GM12878 (cell line): ENCODE results near the gene DEPDC1B. TPM values are rescaled to one million over a fixed set of nuclear protein-coding genes. Genes with fewer than 3 reads are reported as not detected.
A peak's percentile ranks its signal among the peaks of the same experiment; 100 is the strongest.

Source experiments
- ATAC-seq: fragments of 200-7000 bp; cut with Tn5 transposase; 3 replicates; pipeline ENCODE4 v1.9.1; 2020; ENCODE audit warnings: mild to moderate bottlenecking, moderate library complexity
- BruUV-seq: library from RNA; stranded (reverse); fragments of 400-500 nt; replicated peaks from 2 replicates; lab custom pipeline; 2021; lab: Mats Ljungman, UMichigan
- CTCF ChIA-PET: fragments of 300-600 bp; sonication (Branson Sonifier 250); formaldehyde crosslinking; extraction: SDS; loops from one replicate; lab custom pipeline; 2021; ENCODE audit warnings: inconsistent platforms; lab: Yijun Ruan, JAX
- POLR2A ChIA-PET: fragments of 350-600 bp; formaldehyde crosslinking; extraction: SDS; loops from one replicate; lab custom pipeline; 2021; ENCODE audit warnings: inconsistent platforms; lab: Charles Lee
- RAD21 ChIA-PET: fragments of 300-600 bp; sonication (Branson Sonifier 250); formaldehyde crosslinking; loops from one replicate; lab custom pipeline; 2023; ENCODE audit warnings: antibody characterized with exemption; ENCODE audit not compliant: unreplicated experiment; lab: Charles Lee
- SMC1A ChIA-PET: fragments of 300-600 bp; sonication (Branson Sonifier 250); formaldehyde crosslinking; loops from one replicate; lab custom pipeline; 2023; ENCODE audit not compliant: unreplicated experiment, uncharacterized antibody; lab: Charles Lee
- DNase-seq: peaks from one replicate; pipeline ENCODE4 v3.0.0-alpha.2; 2011; ENCODE audit warnings: low read depth, low spot score
- FAIRE-seq: peaks from 3 replicates; lab custom pipeline; 2011; peaks lifted over from hg19 to GRCh38; lab: Jason Lieb, UNC
- H2AFZ ChIP-seq: 2 replicates; pipeline ENCODE4 v1.6.0; 2011; ENCODE audit warnings: low read depth, low read length, control low read depth; ENCODE audit not compliant: control insufficient read depth
- H3K27ac ChIP-seq: 2 replicates; pipeline ENCODE4 v1.5.1; 2011; ENCODE audit warnings: control low read depth; ENCODE audit not compliant: control insufficient read depth, insufficient read depth
- H3K27me3 ChIP-seq, 2 experiments: replicated peaks in 1 of 2; 2 replicates each; pipeline versions ENCODE4 v1.6.0 to v1.6.1; 2011; ENCODE audit warnings: low read length in 1 of 2; ENCODE audit not compliant: control insufficient read depth in 2 of 2, insufficient read depth in 2 of 2
- H3K36me3 ChIP-seq, 2 experiments: 2 replicates each; pipeline ENCODE4 v1.5.1; 2011; ENCODE audit warnings: low read length in 1 of 2; ENCODE audit not compliant: control insufficient read depth in 2 of 2, insufficient read depth in 2 of 2
- H3K4me1 ChIP-seq: 2 replicates; pipeline ENCODE4 v1.6.1; 2011; ENCODE audit warnings: mild to moderate bottlenecking, low read length, moderate library complexity, mixed read lengths; ENCODE audit not compliant: control insufficient read depth, insufficient read depth
- H3K4me2 ChIP-seq: 2 replicates; pipeline ENCODE4 v1.6.0; 2011; ENCODE audit warnings: control low read depth; ENCODE audit not compliant: control insufficient read depth, insufficient read depth
- H3K4me3 ChIP-seq: fragments of 200-600 bp; sonication (generic); 2 replicates; pipeline ENCODE4 v1.5.1; 2016
- H3K79me2 ChIP-seq: 2 replicates; pipeline ENCODE4 v1.6.0; 2011; ENCODE audit warnings: low read length; ENCODE audit not compliant: control insufficient read depth, insufficient read depth
- H3K9ac ChIP-seq: 2 replicates; pipeline ENCODE4 v1.8.0; 2011; ENCODE audit warnings: low read length, control low read depth, mixed read lengths; ENCODE audit not compliant: control insufficient read depth, insufficient read depth
- H3K9me3 ChIP-seq: replicated peaks from 3 replicates; pipeline ENCODE4 v1.5.1; 2011; ENCODE audit warnings: mild to moderate bottlenecking, low read length; ENCODE audit not compliant: control insufficient read depth, insufficient read depth
- H4K20me1 ChIP-seq: 2 replicates; pipeline ENCODE4 v1.6.0; 2011; ENCODE audit not compliant: control insufficient read depth, insufficient read depth
- ZBED1 ChIP-seq: IDR thresholded peaks from 2 replicates; pipeline ENCODE4 v1.6.1; 2016; ENCODE audit warnings: borderline replicate concordance
- ZNF24 ChIP-seq: fragments of 450-650 bp; IDR thresholded peaks from 2 replicates; pipeline ENCODE4 v1.6.1; 2017; ENCODE audit warnings: antibody characterized with exemption, mild to moderate bottlenecking
- WGBS: methylation state at CpG from one replicate; pipeline ENCODE4 v1.1.6; 2016; ENCODE audit warnings: low lambda C conversion rate; ENCODE audit not compliant: insufficient replicate concordance, insufficient coverage; ENCODE audit errors: missing lambda C conversion rate; 5-methylcytosine and 5-hydroxymethylcytosine counted together
- in situ Hi-C: fragments of 300-500 bp; cut with MboI; formaldehyde crosslinking; loops from 9 replicates; pipeline ENCODE4 v1.14.3; 2018; ENCODE audit warnings: mixed read lengths
- intact Hi-C: fragments of 100-400 bp; cut with micrococcal nuclease; formaldehyde crosslinking; loops from one replicate; pipeline ENCODE4 v1.14.2; 2022; ENCODE audit not compliant: unreplicated experiment
- polyA plus RNA-seq, 11 experiments: library from polyadenylated mRNA; depleted of rRNA in 4 of 11; unstranded in 6 of 11; stranded (reverse) in 5 of 11; fragments of >200 nt; fragmentation: Nextera tagmentation in 4 of 11; fragmentation: Illumina TruSeq in 1 of 11; extraction: Ambion mirVana in 4 of 11; extraction: Trizol in 1 of 11; gene quantifications; 1 replicate in 1 of 11; 2 replicates in 10 of 11; pipeline versions ENCODE4 v1.2.1 to v1.2.3, GENCODE V29; 2011 to 2016; ENCODE audit warnings: inconsistent platforms in 2 of 11, missing spikeins in 2 of 11, low read depth in 1 of 11
- total RNA-seq, 4 experiments: library from RNA; depleted of rRNA in 3 of 4; stranded (reverse); fragments of >200 nt in 3 of 4; fragmentation: Illumina TruSeq in 1 of 4; extraction: Trizol in 1 of 4; gene quantifications; 2 replicates each; pipeline versions ENCODE4 v1.2.1 to v1.2.3, GENCODE V29; 2013 to 2021
- TF ChIP-seq, protein P1 (sequence below): IDR thresholded peaks from 2 replicates; pipeline ENCODE4 v1.6.1; 2011; ENCODE audit warnings: low read depth, low read length, improper control_type of control experiment, borderline replicate concordance
- TF ChIP-seq, protein P2 (sequence below): fragments of 450-650 bp; IDR thresholded peaks from 2 replicates; pipeline ENCODE4 v1.6.1; 2017; ENCODE audit warnings: mild to moderate bottlenecking, moderate library complexity
- TF ChIP-seq, protein P3 (sequence below): fragments of 450-650 bp; IDR thresholded peaks from 2 replicates; pipeline ENCODE4 v1.6.1; 2017; ENCODE audit warnings: mild to moderate bottlenecking, moderate library complexity

The DEPDC1B gene
- total and polyA plus RNA-seq, 10 of the 15 experiments (the other 5 are each of a cell fraction or from before 2014, with no cell fraction given) = 29.7 to 56.5 (median 35.5) TPM

DNA sequence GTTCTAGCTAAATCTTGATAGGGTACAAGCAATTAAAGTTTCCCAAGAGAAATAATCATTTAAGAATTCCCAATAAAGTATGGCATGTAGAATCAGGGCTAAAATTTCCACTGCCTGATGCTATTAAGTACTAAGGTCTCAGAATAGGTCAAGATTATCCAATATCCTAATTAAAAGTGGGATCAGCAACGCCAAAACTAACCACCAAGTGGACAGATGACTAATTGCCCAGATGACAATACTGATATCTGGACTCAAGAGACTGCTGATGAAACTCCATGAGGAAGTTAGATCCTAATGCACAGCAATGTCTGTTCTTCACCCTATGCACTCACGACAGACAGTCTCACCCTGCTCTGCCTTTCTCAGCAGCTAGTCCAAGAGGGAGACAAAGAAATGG, 14.3 kb downstream of the DEPDC1B start:
- SMC1A ChIA-PET = interaction anchor here (1.5 kb wide), 1 partner anchor 20 kb away, joined by 4 read pairs; no protein-coding TSS in a partner anchor
- Histone ChIP-seq H3K79me2 (peaks cover 22% of the 10 kb centered on the region), H3K9me3 (no peaks in the 10 kb centered on the region), H3K4me3 (no peak overlapping the region), H3K36me3 (peaks cover 0 to 7% of the 10 kb centered on the region in 2 experiments; a peak in 2 of 4 replicates)
- RAD21 ChIA-PET = no interaction called here
- FAIRE-seq = no peak
- TF ChIP-seq, protein P1, sequence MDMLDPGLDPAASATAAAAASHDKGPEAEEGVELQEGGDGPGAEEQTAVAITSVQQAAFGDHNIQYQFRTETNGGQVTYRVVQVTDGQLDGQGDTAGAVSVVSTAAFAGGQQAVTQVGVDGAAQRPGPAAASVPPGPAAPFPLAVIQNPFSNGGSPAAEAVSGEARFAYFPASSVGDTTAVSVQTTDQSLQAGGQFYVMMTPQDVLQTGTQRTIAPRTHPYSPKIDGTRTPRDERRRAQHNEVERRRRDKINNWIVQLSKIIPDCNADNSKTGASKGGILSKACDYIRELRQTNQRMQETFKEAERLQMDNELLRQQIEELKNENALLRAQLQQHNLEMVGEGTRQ = no peak
- TF ChIP-seq ZBED1 = no peak
- TF ChIP-seq, all 136 proteins: peak for 0
- no peak overlapping the region for H3K9ac ChIP-seq
- no peaks in the 10 kb centered on the region for H3K27me3 ChIP-seq
- BruUV-seq = no TSS peak
- no peak overlapping the region for H3K4me2 ChIP-seq
- DNase-seq = no peak
- intact Hi-C loops = no loop called here
- no peak overlapping the region for H3K27ac ChIP-seq
- in situ Hi-C loops = loop anchor here (25.0 kb wide), 1 partner anchor 252 kb away; the partner anchor contains the start of genes ERCC8 and NDUFAF2
- POLR2A ChIA-PET = interaction anchor here (2.3 kb wide), 1 partner anchor 14 kb away, joined by 8 read pairs; the partner anchor contains the start of gene DEPDC1B
- H4K20me1 ChIP-seq = no peaks in the 10 kb centered on the region
- WGBS = 31% methylated on average over 2 of the region's 2 CpGs
- peak; percentile 21; the same call in 1 of the 3 replicates for ATAC-seq
- H3K4me1 ChIP-seq = no peaks in the 10 kb centered on the region
- CTCF ChIA-PET = interaction anchor here (1.0 to 9.3 kb wide), 5 partner anchors 7 to 107 kb away, joined by 3 to 99 read pairs (median 14); partner anchors contain the start of gene DEPDC1B
- no peak overlapping the region; the same call in 1 of the 2 replicates for H2AFZ ChIP-seq

DNA sequence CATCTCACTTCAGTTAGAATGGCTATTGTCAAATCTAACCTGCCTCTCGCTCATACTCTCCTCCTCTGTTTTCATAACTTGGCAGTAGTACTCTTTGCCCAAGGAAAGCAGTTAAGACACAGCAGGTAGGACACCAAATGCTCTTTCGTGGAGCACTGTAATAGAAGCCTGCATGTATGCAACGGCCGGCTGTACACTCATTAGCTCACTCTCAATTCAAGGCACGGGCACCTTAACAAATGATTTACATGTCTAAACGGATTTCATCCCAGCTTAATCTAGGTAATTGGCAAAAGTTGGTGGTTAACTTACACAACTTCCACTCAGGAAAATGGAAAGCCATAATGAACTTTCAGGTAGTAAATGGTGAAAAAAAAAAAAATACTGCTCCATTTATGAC, 14.9 kb downstream of the DEPDC1B start:
- 90% methylated on average over 6 of the region's 6 CpGs for WGBS
- Histone ChIP-seq H3K4me3 (no peak overlapping the region), H2AFZ (no peak overlapping the region), H3K27me3 (no peaks in the 10 kb centered on the region), H3K4me2 (no peak overlapping the region), H3K9ac (no peak overlapping the region), H3K9me3 (no peaks in the 10 kb centered on the region), H3K36me3 (peaks cover 0 to 7% of the 10 kb centered on the region in 2 experiments; a peak in 2 of 4 replicates), H3K4me1 (no peaks in the 10 kb centered on the region), H3K27ac (no peak overlapping the region), H4K20me1 (no peaks in the 10 kb centered on the region), H3K79me2 (peaks cover 21% of the 10 kb centered on the region)
- CTCF ChIA-PET = interaction anchor here (1.2 to 9.3 kb wide), 5 partner anchors 7 to 108 kb away, joined by 3 to 99 read pairs (median 14); partner anchors contain the start of gene DEPDC1B
- POLR2A ChIA-PET = interaction anchor here (0.6 to 2.3 kb wide), 2 partner anchors 14 to 30 kb away, joined by 3 to 8 read pairs; partner anchors contain the start of gene DEPDC1B
- ATAC-seq (no peak), FAIRE-seq (no peak), DNase-seq (no peak)
- in situ Hi-C loops (loop anchor here (25.0 kb wide), 1 partner anchor 252 kb away; the partner anchor contains the start of genes ERCC8 and NDUFAF2), intact Hi-C loops (no loop called here)
- no TSS peak for BruUV-seq
- RAD21 ChIA-PET = no interaction called here
- SMC1A ChIA-PET = interaction anchor here (0.8 to 2.6 kb wide), 3 partner anchors 10 to 20 kb away, joined by 3 to 16 read pairs (median 4); partner anchors contain the start of gene DEPDC1B
- TF ChIP-seq, protein P2, sequence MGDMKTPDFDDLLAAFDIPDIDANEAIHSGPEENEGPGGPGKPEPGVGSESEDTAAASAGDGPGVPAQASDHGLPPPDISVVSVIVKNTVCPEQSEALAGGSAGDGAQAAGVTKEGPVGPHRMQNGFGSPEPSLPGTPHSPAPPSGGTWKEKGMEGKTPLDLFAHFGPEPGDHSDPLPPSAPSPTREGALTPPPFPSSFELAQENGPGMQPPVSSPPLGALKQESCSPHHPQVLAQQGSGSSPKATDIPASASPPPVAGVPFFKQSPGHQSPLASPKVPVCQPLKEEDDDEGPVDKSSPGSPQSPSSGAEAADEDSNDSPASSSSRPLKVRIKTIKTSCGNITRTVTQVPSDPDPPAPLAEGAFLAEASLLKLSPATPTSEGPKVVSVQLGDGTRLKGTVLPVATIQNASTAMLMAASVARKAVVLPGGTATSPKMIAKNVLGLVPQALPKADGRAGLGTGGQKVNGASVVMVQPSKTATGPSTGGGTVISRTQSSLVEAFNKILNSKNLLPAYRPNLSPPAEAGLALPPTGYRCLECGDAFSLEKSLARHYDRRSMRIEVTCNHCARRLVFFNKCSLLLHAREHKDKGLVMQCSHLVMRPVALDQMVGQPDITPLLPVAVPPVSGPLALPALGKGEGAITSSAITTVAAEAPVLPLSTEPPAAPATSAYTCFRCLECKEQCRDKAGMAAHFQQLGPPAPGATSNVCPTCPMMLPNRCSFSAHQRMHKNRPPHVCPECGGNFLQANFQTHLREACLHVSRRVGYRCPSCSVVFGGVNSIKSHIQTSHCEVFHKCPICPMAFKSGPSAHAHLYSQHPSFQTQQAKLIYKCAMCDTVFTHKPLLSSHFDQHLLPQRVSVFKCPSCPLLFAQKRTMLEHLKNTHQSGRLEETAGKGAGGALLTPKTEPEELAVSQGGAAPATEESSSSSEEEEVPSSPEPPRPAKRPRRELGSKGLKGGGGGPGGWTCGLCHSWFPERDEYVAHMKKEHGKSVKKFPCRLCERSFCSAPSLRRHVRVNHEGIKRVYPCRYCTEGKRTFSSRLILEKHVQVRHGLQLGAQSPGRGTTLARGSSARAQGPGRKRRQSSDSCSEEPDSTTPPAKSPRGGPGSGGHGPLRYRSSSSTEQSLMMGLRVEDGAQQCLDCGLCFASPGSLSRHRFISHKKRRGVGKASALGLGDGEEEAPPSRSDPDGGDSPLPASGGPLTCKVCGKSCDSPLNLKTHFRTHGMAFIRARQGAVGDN = no peak
- no peak for TF ChIP-seq ZNF24
- TF ChIP-seq, protein P3, sequence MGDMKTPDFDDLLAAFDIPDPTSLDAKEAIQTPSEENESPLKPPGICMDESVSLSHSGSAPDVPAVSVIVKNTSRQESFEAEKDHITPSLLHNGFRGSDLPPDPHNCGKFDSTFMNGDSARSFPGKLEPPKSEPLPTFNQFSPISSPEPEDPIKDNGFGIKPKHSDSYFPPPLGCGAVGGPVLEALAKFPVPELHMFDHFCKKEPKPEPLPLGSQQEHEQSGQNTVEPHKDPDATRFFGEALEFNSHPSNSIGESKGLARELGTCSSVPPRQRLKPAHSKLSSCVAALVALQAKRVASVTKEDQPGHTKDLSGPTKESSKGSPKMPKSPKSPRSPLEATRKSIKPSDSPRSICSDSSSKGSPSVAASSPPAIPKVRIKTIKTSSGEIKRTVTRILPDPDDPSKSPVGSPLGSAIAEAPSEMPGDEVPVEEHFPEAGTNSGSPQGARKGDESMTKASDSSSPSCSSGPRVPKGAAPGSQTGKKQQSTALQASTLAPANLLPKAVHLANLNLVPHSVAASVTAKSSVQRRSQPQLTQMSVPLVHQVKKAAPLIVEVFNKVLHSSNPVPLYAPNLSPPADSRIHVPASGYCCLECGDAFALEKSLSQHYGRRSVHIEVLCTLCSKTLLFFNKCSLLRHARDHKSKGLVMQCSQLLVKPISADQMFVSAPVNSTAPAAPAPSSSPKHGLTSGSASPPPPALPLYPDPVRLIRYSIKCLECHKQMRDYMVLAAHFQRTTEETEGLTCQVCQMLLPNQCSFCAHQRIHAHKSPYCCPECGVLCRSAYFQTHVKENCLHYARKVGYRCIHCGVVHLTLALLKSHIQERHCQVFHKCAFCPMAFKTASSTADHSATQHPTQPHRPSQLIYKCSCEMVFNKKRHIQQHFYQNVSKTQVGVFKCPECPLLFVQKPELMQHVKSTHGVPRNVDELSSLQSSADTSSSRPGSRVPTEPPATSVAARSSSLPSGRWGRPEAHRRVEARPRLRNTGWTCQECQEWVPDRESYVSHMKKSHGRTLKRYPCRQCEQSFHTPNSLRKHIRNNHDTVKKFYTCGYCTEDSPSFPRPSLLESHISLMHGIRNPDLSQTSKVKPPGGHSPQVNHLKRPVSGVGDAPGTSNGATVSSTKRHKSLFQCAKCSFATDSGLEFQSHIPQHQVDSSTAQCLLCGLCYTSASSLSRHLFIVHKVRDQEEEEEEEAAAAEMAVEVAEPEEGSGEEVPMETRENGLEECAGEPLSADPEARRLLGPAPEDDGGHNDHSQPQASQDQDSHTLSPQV = no peak
